A549 (cell line): ENCODE measurements around the gene KRTAP24-1.

ENCODE experiments used
- BHLHE40 ChIP-seq: IDR thresholded peaks from 2 replicates; pipeline ENCODE4 v1.6.1; 2012; ENCODE audit warnings: low read depth, low read length, inconsistent platforms
- CEBPB ChIP-seq, 2 experiments: fragments of >200 bp in 1 of 2; sonication (Bioruptor Twin) in 1 of 2; formaldehyde crosslinking in 1 of 2; IDR thresholded peaks; 2 replicates each; pipeline ENCODE4 v1.6.1; 2012 to 2016
- CTCF ChIP-seq: fragments of >200 bp; sonication (Bioruptor Twin); formaldehyde crosslinking; IDR thresholded peaks from 3 replicates; pipeline ENCODE4 v1.5.1; 2016
- ELK1 ChIP-seq: fragments of 150-350 bp; IDR thresholded peaks from 2 replicates; pipeline ENCODE4 v1.6.1; 2014; ENCODE audit warnings: low read depth, mild to moderate bottlenecking, low read length
- EP300 ChIP-seq, 2 experiments: fragments of >200 bp; sonication (Bioruptor Twin); formaldehyde crosslinking; IDR thresholded peaks; 2 replicates in 1 of 2; 3 replicates in 1 of 2; pipeline ENCODE4 v1.6.1; 2016 to 2017
- KDM5A ChIP-seq: fragments of 200-600 bp; sonication (generic); IDR thresholded peaks from 2 replicates; pipeline ENCODE4 v1.6.1; 2016; ENCODE audit warnings: antibody characterized with exemption, mild to moderate bottlenecking
- POLR2A ChIP-seq: IDR thresholded peaks from 2 replicates; pipeline ENCODE4 v1.6.1; 2012; ENCODE audit warnings: mild to moderate bottlenecking, low read length
- POLR2AphosphoS2 ChIP-seq: conservative IDR thresholded peaks from 2 replicates; pipeline ENCODE4 v1.6.1; 2012; ENCODE audit warnings: low read length, improper control_type of control experiment, inconsistent platforms
- RCOR1 ChIP-seq: fragments of 150-350 bp; IDR thresholded peaks from 2 replicates; pipeline ENCODE4 v1.6.1; 2014; ENCODE audit warnings: antibody characterized with exemption, low read length, low read depth

GRCh38 chr21:30233228-30234020 is 49.3 kb downstream of the KRTAP24-1 start:
- TF ChIP-seq CTCF = no peak
- TF ChIP-seq ELK1 = no peak
- TF ChIP-seq POLR2A = no peak
- no peak for TF ChIP-seq CEBPB (IDR thresholded peaks at IDR 0.05)
- TF ChIP-seq RCOR1 = no peak
- TF ChIP-seq POLR2AphosphoS2 = no peak
- TF ChIP-seq EP300 (IDR thresholded peaks at IDR 0.05) = no peak
- no peak for TF ChIP-seq BHLHE40
- TF ChIP-seq KDM5A = no peak
